CD1c-positive myeloid dendritic cell (primary cell): ENCODE measurements around the gene AKR1C2.
"Not testable (repeated sequence)": the region's sequence is repeated elsewhere in the genome, so short reads cannot be mapped to it uniquely, and the experiment has no call there.

Source experiments
- DNase-seq: peaks from one replicate; pipeline ENCODE4 v3.0.0-alpha.2; 2016; ENCODE audit errors: extremely low spot score

The AKR1C2 gene

DNA sequence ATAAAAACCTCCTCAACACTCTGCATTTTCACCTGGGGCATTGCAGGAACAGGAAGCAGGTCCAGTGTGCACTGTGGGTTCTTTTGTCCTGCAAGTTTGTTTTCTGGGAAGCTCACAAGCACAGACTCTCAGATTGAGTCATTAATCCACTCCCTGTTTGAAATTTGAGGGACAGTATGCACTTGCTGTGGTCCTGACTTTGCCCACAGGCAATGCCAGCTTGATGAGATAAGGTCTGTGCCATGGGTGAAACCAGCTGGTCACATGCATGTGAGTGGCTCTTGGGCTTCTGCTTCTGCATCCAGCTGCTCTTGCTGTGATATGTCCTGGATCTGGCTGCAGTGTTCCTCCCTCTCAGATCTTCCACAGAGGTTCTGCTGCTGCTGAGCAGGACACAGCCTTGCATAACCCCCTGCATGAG is 21.8 kb upstream of the AKR1C2 start:
- DNase-seq: peak; percentile 57

DNA sequence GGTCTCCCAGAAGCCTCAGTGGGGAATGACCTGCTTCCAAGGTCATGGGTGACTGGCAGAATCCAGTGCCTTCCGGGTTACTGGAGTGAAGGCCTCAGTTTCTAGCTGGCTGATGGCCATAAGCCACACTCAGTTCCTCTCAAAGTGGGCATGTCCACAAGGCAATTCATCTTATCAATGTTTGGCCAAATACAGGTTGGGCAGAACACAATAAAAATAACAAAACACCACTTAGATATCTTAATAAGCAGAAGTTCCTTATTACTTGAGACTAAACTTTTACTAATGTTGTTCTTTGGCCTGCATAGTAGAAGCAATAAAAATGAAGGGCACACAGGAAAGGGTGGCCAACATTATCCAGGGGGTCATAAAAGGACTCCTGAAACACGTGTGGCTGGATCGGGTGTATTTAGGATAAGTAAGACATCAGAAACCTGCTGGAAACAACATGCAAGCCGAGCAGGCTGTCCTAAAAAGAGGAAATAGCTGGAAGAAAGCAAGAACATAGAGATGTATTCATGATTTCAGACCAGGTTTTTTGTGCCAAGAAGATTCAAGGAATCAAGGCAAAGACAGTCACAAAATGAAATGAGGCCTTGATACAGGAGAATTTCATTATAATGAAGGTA is 19.6 kb upstream of the AKR1C2 start:
- DNase-seq: no peak

GRCh38 chr10:5021624-5022290 is 18.1 kb upstream of the AKR1C2 start:
- DNase-seq: not testable (repeated sequence)

GRCh38 chr10:5019770-5020612 is 16.3 kb upstream of the AKR1C2 start:
- DNase-seq: not testable (repeated sequence)

DNA sequence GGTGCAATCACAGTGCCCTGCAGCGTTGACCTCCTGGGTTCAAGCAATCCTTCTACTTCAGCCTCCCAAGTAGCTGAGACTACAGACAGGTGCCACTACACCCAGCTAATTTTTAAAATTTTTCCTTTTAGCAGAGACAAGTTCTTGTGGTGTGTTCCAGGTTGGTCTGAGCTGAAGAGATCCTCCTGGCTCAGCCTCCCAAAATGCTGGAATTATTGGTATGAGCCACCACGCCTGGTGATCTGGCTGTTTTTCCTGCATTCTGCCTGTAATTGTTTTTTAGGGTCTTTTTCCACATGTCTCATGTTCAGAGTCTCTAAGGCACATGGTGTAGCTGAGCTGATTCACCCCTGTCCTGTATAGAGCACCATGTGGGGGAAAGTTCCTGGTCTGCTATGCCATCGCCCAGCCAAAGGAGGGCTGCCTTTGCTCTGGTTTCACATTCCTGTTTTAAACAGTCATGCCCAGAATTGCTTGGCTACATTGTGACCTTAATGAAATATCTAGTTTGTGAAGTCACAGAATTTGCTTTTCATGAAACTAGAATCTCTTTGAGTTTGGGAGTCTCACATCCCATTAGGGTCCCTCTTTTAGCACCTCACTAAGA is 15.1 kb upstream of the AKR1C2 start:
- not testable (repeated sequence) for DNase-seq

DNA sequence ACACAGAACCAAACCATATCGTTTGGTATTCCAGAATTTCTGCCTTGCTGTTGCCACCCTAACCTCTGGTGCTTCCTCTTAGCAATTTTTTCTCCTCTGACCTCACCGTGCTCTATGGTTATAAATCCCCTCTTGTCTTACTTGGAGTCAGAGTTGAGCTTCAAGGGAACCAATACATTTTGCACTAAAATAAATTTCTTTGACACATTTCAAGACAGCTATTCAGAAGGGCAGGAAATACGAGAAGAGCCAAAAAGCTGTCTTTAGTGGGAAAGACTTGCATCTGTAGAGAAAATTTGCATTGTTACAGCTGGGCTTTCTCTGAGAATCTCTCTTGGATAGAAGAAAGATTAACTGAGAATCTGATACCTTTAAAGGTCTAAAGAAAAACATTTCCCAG is 14.5 kb upstream of the AKR1C2 start:
- DNase-seq: no peak

- DNase-seq: no peak
These were observed 11.3 kb upstream of the AKR1C2 start for GRCh38 chr10:5014936-5015335.

- not testable (repeated sequence) for DNase-seq
These were observed 10.7 kb upstream of the AKR1C2 start for GRCh38 chr10:5014200-5014910.

DNA sequence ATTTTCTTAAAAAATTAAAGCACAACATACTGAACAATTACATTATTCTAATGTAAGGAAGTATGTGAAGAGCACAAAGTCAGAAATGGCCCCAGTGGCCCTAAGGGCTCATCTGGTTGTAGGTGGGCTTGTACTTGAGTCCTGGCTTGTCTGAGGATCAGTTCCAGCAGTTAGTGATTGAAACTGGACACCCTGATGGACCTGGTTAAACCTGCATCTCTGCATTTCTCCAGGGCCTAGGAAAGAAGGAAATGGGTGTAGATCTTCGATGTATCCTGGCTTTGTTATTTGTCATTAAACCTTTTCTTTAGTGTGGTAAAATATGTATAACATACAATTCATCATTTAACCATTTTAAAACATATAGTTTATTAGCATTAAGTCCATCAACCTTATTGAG is 9.7 kb upstream of the AKR1C2 start:
- DNase-seq: no peak

GRCh38 chr10:5012595-5012994 is 8.9 kb upstream of the AKR1C2 start:
- DNase-seq: no peak

GRCh38 chr10:5011392-5011791 is 7.7 kb upstream of the AKR1C2 start:
- DNase-seq: not testable (repeated sequence)

DNA sequence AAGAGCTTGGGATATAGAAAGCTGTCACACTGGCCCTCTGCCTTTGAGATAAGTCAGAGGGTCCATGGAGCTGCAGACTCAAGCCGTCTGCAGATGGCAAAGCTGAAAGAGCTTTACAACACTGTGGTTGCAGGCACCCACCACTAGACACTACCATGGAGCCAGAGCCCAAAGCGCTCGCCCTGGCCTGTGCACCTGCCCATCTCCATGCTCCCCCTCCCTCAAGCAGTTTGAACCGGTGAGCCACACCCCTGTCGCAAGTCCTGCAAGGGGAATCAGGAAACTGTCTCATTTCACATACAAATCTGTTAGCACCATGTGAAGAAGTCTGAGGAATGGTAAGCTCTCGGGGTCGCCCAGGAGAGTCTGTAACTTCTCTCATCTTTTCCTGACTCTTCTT is 6.4 kb upstream of the AKR1C2 start:
- DNase-seq: not testable (repeated sequence)

DNA sequence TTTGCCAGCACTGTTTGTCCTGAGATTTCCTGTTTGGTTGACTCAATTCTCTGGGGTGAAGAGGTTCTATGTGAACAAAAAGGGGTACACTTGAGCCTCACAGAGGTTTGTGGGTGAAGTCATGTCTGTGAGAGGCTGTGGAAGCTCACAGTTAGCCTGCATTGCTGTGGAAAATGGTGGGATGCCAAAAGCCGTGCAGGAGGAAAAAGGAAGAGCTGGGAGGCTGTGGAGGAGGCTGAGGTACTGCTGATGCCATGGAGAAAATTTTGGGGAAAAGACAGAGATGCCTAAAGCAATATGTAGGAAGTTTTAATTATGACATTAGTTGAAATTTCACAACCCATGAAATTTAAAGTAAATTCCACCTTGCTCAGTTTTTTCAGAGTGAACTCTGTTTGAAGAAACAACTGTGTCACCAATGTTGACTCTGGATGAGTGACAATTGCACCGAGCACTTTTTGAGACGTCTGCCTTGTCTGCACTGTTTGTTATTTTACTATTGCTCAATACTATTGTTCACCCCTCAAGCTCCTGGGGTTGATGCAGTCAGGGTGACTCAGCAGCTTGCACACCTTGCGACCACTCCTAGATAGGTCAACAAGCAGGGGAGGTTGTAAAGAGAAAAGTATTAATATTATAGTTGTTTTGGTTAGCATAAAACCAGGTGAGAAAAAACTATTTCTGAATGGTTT is 5.3 kb upstream of the AKR1C2 start:
- DNase-seq: not testable (repeated sequence)

GRCh38 chr10:5004501-5004900 is 844 bp upstream of the AKR1C2 start:
- DNase-seq: not testable (repeated sequence)

GRCh38 chr10:5004030-5004385 is 351 bp upstream of the AKR1C2 start:
- DNase-seq: not testable (repeated sequence)

GRCh38 chr10:5002013-5002727 is 1.5 kb downstream of the AKR1C2 start:
- DNase-seq: no peak

DNA sequence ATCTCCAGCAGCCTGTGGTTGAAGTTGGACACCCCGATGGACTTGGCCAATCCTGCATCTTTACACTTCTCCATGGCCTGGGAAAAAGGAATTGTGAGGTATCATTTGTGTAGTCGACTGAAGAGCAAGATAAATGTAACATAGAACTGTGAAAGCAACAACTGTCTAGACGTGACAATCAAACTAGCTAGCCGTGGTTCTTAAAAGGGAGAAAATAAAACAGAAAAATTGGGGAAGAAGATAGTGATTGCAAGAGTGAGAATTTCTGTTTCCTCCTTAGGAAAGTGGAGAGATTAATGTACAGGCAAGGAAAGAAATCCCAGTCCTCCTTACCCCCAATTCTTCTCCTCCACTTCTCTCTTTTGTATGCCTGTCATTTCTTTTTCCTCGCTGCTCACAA is 5.0 kb downstream of the AKR1C2 start:
- DNase-seq: no peak

GRCh38 chr10:4994260-4994659 is 9.4 kb downstream of the AKR1C2 start:
- DNase-seq: not testable (repeated sequence)

- DNase-seq: not testable (repeated sequence)
These were observed 11.1 kb downstream of the AKR1C2 start for GRCh38 chr10:4992564-4992963.

GRCh38 chr10:4991463-4991862 is 12.2 kb downstream of the AKR1C2 start:
- not testable (repeated sequence) for DNase-seq
